Neural progenitor cell (in vitro differentiated cells): ENCODE data around the gene ATIC. TPM values are rescaled to one million over a fixed set of nuclear protein-coding genes. Genes with fewer than 3 reads are reported as not detected.
"Not testable (repeated sequence)": the region's sequence is repeated elsewhere in the genome, so short reads cannot be mapped to it uniquely, and the experiment has no call there.

Experiments used
- DNase-seq: peaks from one replicate; pipeline ENCODE4 v3.0.0-alpha.2; 2016; ENCODE audit warnings: low spot score
- H2AFZ ChIP-seq: fragments of 200-600 bp; sonication (generic); replicated peaks from 2 replicates; pipeline ENCODE4 v1.6.1; 2016; ENCODE audit warnings: antibody characterized with exemption
- H3F3A ChIP-seq: fragments of 200-600 bp; sonication (generic); 2 replicates; pipeline ENCODE4 v1.6.1; 2016; ENCODE audit warnings: antibody characterized with exemption, low read depth
- H3K27ac ChIP-seq: fragments of 200-600 bp; sonication (generic); 2 replicates; pipeline ENCODE4 v1.5.1; 2016; ENCODE audit warnings: mild to moderate bottlenecking
- H3K27me3 ChIP-seq: fragments of 200-600 bp; sonication (generic); 2 replicates; pipeline ENCODE4 v1.6.1; 2016; ENCODE audit warnings: mild to moderate bottlenecking, moderate library complexity
- H3K36me3 ChIP-seq: fragments of 200-600 bp; sonication (generic); 2 replicates; pipeline ENCODE4 v1.5.1; 2016
- H3K4me1 ChIP-seq: fragments of 200-600 bp; sonication (generic); 2 replicates; pipeline ENCODE4 v1.6.1; 2016; ENCODE audit warnings: mixed run types
- H3K4me2 ChIP-seq: fragments of 200-600 bp; sonication (generic); 2 replicates; pipeline ENCODE4 v1.6.1; 2016
- H3K4me3 ChIP-seq: fragments of 200-600 bp; sonication (generic); 2 replicates; pipeline ENCODE4 v1.5.1; 2016
- H3K79me2 ChIP-seq: fragments of 200-600 bp; sonication (generic); 2 replicates; pipeline ENCODE4 v1.6.1; 2016; ENCODE audit warnings: low read depth
- H3K9ac ChIP-seq: fragments of 200-600 bp; sonication (generic); 2 replicates; pipeline ENCODE4 v1.6.1; 2016
- H3K9me3 ChIP-seq: fragments of 200-600 bp; sonication (generic); 2 replicates; pipeline ENCODE4 v1.5.1; 2016; ENCODE audit warnings: low read depth
- H4K20me1 ChIP-seq: fragments of 200-600 bp; sonication (generic); 2 replicates; pipeline ENCODE4 v1.6.1; 2016; ENCODE audit warnings: low read depth
- H3K27ac Mint-ChIP-seq: 3 replicates; pipeline ENCODE4 v1.8.0; 2021; ENCODE audit warnings: mixed read lengths
- H3K27me3 Mint-ChIP-seq: 2 replicates; pipeline ENCODE4 v1.8.0; 2022; ENCODE audit warnings: low read depth, mild to moderate bottlenecking, inconsistent platforms, moderate library complexity, mixed read lengths; ENCODE audit not compliant: insufficient read depth
- H3K36me3 Mint-ChIP-seq: 3 replicates; pipeline ENCODE4 v1.8.0; 2021; ENCODE audit warnings: mixed read lengths
- H3K4me1 Mint-ChIP-seq: 3 replicates; pipeline ENCODE4 v1.8.0; 2021; ENCODE audit warnings: mixed read lengths
- H3K4me3 Mint-ChIP-seq: 3 replicates; pipeline ENCODE4 v1.8.0; 2021; ENCODE audit warnings: mild to moderate bottlenecking, moderate library complexity, mixed read lengths
- H3K9me3 Mint-ChIP-seq: 3 replicates; pipeline ENCODE4 v1.8.0; 2020; ENCODE audit warnings: mixed read lengths
- EZH2 ChIP-seq: fragments of 200-600 bp; sonication (generic); IDR thresholded peaks from 2 replicates; pipeline ENCODE4 v1.6.1; 2017; ENCODE audit warnings: antibody characterized with exemption, mild to moderate bottlenecking, moderate library complexity
- EZH2phosphoT487 ChIP-seq: fragments of 200-600 bp; sonication (generic); IDR thresholded peaks from 2 replicates; pipeline ENCODE4 v1.6.1; 2017; ENCODE audit warnings: antibody characterized with exemption
- total RNA-seq: library from RNA; depleted of rRNA; stranded (reverse); fragments of >200 nt; gene quantifications from 2 replicates; pipeline ENCODE4 v1.2.3, GENCODE V29; 2015; ENCODE audit warnings: low replicate concordance
- TF ChIP-seq, protein P1 (sequence below): fragments of 200-600 bp; sonication (generic); IDR thresholded peaks from 2 replicates; pipeline ENCODE4 v1.5.1; 2017; ENCODE audit warnings: antibody characterized with exemption, mild to moderate bottlenecking

The ATIC gene
- total RNA-seq, 1 donor from 2014 or later: 43.2 TPM

DNA sequence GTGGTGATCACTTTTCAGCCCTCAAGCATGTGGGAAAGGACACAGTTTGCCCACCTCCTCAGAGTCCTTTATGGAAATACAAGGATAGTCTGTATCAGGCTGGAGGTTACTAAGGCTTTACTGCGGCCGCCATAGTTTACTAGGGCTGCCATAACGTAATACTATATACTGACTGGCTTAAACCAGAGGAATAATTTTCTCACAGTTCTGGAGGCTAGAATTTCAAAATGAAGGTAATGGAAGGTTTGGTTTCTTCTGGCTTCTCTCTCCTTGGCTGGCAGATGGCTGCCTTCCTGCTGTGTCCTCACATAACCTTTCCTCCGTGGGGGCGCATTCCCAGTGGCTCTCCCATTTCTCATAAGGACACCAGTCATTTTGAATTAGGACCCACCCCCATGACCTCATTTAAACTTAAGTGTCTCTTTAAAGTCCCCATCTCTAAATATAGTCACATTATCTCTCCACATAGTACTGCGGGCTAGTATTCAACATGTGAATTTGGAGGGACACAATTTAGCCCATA is 12.5 kb upstream of the ATIC start:
- no peak overlapping the region for H3K9ac ChIP-seq
- H3K4me1 ChIP-seq: no peaks in the 10 kb centered on the region
- no peaks in the 10 kb centered on the region for H3K9me3 ChIP-seq
- DNase-seq: no peak
- no peak overlapping the region for H3K27ac Mint-ChIP-seq
- H3K27me3 ChIP-seq: no peaks in the 10 kb centered on the region
- peaks cover 2% of the 10 kb centered on the region for H3K4me1 Mint-ChIP-seq
- H3K27me3 Mint-ChIP-seq: peaks cover 3% of the 10 kb centered on the region
- no peaks in the 10 kb centered on the region for H3F3A ChIP-seq
- no peaks in the 10 kb centered on the region for H4K20me1 ChIP-seq
- TF ChIP-seq EZH2: no peak
- TF ChIP-seq, protein P1, sequence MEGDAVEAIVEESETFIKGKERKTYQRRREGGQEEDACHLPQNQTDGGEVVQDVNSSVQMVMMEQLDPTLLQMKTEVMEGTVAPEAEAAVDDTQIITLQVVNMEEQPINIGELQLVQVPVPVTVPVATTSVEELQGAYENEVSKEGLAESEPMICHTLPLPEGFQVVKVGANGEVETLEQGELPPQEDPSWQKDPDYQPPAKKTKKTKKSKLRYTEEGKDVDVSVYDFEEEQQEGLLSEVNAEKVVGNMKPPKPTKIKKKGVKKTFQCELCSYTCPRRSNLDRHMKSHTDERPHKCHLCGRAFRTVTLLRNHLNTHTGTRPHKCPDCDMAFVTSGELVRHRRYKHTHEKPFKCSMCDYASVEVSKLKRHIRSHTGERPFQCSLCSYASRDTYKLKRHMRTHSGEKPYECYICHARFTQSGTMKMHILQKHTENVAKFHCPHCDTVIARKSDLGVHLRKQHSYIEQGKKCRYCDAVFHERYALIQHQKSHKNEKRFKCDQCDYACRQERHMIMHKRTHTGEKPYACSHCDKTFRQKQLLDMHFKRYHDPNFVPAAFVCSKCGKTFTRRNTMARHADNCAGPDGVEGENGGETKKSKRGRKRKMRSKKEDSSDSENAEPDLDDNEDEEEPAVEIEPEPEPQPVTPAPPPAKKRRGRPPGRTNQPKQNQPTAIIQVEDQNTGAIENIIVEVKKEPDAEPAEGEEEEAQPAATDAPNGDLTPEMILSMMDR: no peak
- no peak for TF ChIP-seq EZH2phosphoT487
- no peak overlapping the region for H3K4me3 Mint-ChIP-seq
- H2AFZ ChIP-seq: no peak overlapping the region
- peaks cover 7% of the 10 kb centered on the region for H3K36me3 Mint-ChIP-seq
- H3K79me2 ChIP-seq: no peaks in the 10 kb centered on the region
- no peak overlapping the region for H3K27ac ChIP-seq
- no peak overlapping the region for H3K4me3 ChIP-seq
- H3K36me3 ChIP-seq: no peaks in the 10 kb centered on the region
- H3K9me3 Mint-ChIP-seq: peaks cover 13% of the 10 kb centered on the region
- H3K4me2 ChIP-seq: no peak overlapping the region

DNA sequence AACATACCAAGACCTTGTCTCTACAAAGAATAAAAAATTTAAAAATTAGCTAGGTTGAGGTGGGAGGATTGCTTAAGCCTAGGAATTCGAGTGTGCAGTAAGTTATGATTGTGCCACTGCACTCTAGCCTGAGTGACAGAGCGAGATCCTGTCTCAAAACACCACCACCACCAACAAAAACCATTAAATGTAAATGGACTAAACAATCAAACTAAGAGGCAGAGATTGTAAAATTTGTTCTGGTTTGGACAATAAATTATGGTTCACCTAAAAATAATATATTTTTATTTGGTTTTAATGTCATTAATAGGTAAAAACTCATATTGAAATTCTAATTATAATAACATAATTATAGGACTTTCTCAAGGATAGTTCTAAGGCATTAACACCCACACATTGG is 9.9 kb upstream of the ATIC start:
- no peaks in the 10 kb centered on the region for H3K79me2 ChIP-seq
- no peak for DNase-seq
- no peaks in the 10 kb centered on the region for H3K36me3 ChIP-seq
- no peak overlapping the region for H2AFZ ChIP-seq
- peaks cover 3% of the 10 kb centered on the region for H3K27me3 Mint-ChIP-seq
- H3K4me1 Mint-ChIP-seq: peaks cover 2% of the 10 kb centered on the region
- H3K4me2 ChIP-seq: no peak overlapping the region
- no peak overlapping the region for H3K27ac ChIP-seq
- no peaks in the 10 kb centered on the region for H3K9me3 ChIP-seq
- H3F3A ChIP-seq: no peaks in the 10 kb centered on the region
- H3K9ac ChIP-seq: no peak overlapping the region
- no peaks in the 10 kb centered on the region for H3K27me3 ChIP-seq
- no peaks in the 10 kb centered on the region for H3K4me1 ChIP-seq
- no peak overlapping the region for H3K4me3 Mint-ChIP-seq
- no peaks in the 10 kb centered on the region for H4K20me1 ChIP-seq
- no peak overlapping the region for H3K27ac Mint-ChIP-seq
- H3K9me3 Mint-ChIP-seq: peaks cover 11% of the 10 kb centered on the region
- TF ChIP-seq EZH2phosphoT487: no peak
- TF ChIP-seq, protein P1: no peak
- no peak for TF ChIP-seq EZH2
- H3K36me3 Mint-ChIP-seq: peaks cover 7% of the 10 kb centered on the region
- no peak overlapping the region for H3K4me3 ChIP-seq

DNA sequence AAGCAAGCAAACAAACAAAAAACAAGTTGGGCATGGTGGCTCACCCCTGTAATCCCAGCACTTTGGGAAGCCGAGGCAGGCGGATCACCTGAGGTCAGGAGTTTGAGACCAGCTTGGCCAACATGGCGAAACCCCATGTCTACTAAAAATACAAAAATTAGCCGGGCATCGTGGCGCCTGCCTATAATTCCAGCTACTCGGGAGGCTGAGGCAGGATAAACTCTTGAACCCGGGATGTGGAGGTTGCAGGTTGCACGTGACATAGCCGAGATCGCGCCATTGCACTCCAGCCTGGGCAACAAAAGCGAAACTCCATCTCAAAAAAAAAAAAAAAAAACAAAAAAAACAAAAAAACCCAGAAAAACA is 617 bp upstream of the ATIC start:
- Histone ChIP-seq H3K4me2 (peak overlapping the region; percentile 88), H3K79me2 (peaks cover 42% of the 10 kb centered on the region), H3K36me3 (peaks cover 15% of the 10 kb centered on the region), H3K4me1 (peaks cover 12% of the 10 kb centered on the region), H3K4me3 (peak overlapping the region; percentile 58), H2AFZ (peak overlapping the region; percentile 71)
- not testable (repeated sequence) for H3K27me3 ChIP-seq, H3F3A ChIP-seq, H3K27me3 Mint-ChIP-seq, H4K20me1 ChIP-seq, H3K9me3 ChIP-seq, H3K9me3 Mint-ChIP-seq, H3K27ac ChIP-seq, H3K27ac Mint-ChIP-seq, H3K9ac ChIP-seq, DNase-seq
- Mint-ChIP-seq H3K4me1 (peaks cover 10% of the 10 kb centered on the region), H3K4me3 (peak overlapping the region; percentile 88), H3K36me3 (peaks cover 23% of the 10 kb centered on the region)

DNA sequence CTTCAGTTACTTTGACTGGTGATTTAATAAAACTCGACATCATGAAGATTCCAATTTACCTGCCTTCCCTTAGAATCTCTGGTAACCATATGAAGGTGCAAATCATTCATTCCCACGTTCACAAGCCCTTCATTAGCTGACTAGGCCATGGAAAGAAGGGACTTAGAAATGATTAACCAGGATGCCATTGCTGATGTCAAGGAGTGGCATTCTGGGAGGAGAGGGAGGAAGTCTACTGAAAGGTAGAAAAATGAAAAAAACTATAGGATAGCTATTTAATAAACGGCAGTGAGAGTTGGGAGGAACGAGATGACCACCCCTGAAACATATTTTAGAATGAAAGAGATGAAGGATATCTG is 1.4 kb downstream of the ATIC start:
- H3K27ac ChIP-seq: no peak overlapping the region
- no peaks in the 10 kb centered on the region for H3K27me3 Mint-ChIP-seq

More for the DNA sequence above, 1.4 kb downstream of the ATIC start:
- H3K36me3 Mint-ChIP-seq: peaks cover 29% of the 10 kb centered on the region
- H3K4me3 ChIP-seq: peak overlapping the region; percentile 58
- H3K79me2 ChIP-seq: peaks cover 60% of the 10 kb centered on the region
- no peak overlapping the region for H3K27ac Mint-ChIP-seq
- no peaks in the 10 kb centered on the region for H3K9me3 Mint-ChIP-seq
- H3K4me2 ChIP-seq: peak overlapping the region; percentile 88
- H3K9ac ChIP-seq: no peak overlapping the region
- peaks cover 12% of the 10 kb centered on the region for H3K4me1 ChIP-seq
- H3K4me3 Mint-ChIP-seq: peak overlapping the region; percentile 93
- H3K27me3 ChIP-seq: no peaks in the 10 kb centered on the region
- H2AFZ ChIP-seq: no peak overlapping the region
- H4K20me1 ChIP-seq: no peaks in the 10 kb centered on the region
- no peak for DNase-seq
- H3K36me3 ChIP-seq: peaks cover 18% of the 10 kb centered on the region
- H3F3A ChIP-seq: no peaks in the 10 kb centered on the region
- peaks cover 10% of the 10 kb centered on the region for H3K4me1 Mint-ChIP-seq
- no peaks in the 10 kb centered on the region for H3K9me3 ChIP-seq
- TF ChIP-seq, protein P1: no peak
- no peak for TF ChIP-seq EZH2
- TF ChIP-seq EZH2phosphoT487: no peak
